Skeletal muscle satellite cell (primary cell): Measurements from ENCODE around the gene TXN.

ENCODE experiments used
- H3K27me3 ChIP-seq: 2 replicates; pipeline ENCODE4 v1.7.0; 2013; ENCODE audit warnings: low read length; ENCODE audit not compliant: control insufficient read depth, insufficient read depth
- H3K36me3 ChIP-seq: 2 replicates; pipeline ENCODE4 v1.7.0; 2013; ENCODE audit warnings: mild to moderate bottlenecking, control low read depth, low read length; ENCODE audit not compliant: insufficient read depth
- H3K4me1 ChIP-seq: 2 replicates; pipeline ENCODE4 v1.7.0; 2013; ENCODE audit warnings: low read length; ENCODE audit not compliant: control insufficient read depth, insufficient read depth
- H3K4me2 ChIP-seq: 2 replicates; pipeline ENCODE4 v1.7.0; 2013; ENCODE audit warnings: mild to moderate bottlenecking, low read length
- H3K4me3 ChIP-seq: 2 replicates; pipeline ENCODE4 v1.7.0; 2013; ENCODE audit warnings: low read length
- H3K9ac ChIP-seq: 2 replicates; pipeline ENCODE4 v1.7.0; 2013; ENCODE audit warnings: mild to moderate bottlenecking, low read depth, low read length, moderate library complexity
- H3K9me3 ChIP-seq: replicated peaks from 2 replicates; pipeline ENCODE4 v1.7.0; 2013; ENCODE audit warnings: mild to moderate bottlenecking, control low read depth, low read length

TXN gene

GRCh38 chr9:110282018-110282738, 25.9 kb upstream of the TXN start:
- H3K9me3 ChIP-seq = no peaks in the 10 kb centered on the region
- H3K36me3 ChIP-seq = no peaks in the 10 kb centered on the region
- no peaks in the 10 kb centered on the region for H3K4me1 ChIP-seq
- H3K9ac ChIP-seq = no peak overlapping the region
- H3K4me2 ChIP-seq = no peak overlapping the region
- peaks cover 3% of the 10 kb centered on the region for H3K27me3 ChIP-seq
- H3K4me3 ChIP-seq = no peak overlapping the region

GRCh38 chr9:110278080-110278707, 21.9 kb upstream of the TXN start:
- Histone ChIP-seq H3K9ac (no peak overlapping the region), H3K27me3 (peaks cover 8% of the 10 kb centered on the region), H3K4me1 (no peaks in the 10 kb centered on the region), H3K4me2 (no peak overlapping the region), H3K4me3 (no peak overlapping the region), H3K36me3 (no peaks in the 10 kb centered on the region), H3K9me3 (no peaks in the 10 kb centered on the region)

DNA sequence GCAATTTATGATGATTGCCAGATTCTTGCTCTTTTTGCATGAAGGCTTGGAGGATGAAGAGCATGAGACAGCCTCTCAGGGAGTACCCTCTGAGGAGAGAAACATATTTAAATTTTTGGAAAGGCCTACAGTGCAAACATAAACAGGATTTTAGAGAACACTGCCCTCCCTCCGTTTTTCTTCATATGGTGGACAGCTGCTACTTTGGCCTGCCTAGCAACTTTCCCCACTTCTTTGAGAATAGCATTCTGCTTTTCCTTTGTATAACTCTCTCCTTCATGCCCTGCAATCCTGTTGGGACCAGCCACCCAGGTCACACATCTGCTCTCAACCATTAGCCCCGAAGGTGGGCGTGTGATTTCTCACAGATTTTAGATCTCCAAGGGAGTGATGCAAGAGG, 20.5 kb upstream of the TXN start:
- no peaks in the 10 kb centered on the region for H3K36me3 ChIP-seq
- no peak overlapping the region for H3K4me2 ChIP-seq
- no peaks in the 10 kb centered on the region for H3K9me3 ChIP-seq

GRCh38 chr9:110270211-110270995, 14.1 kb upstream of the TXN start:
- Histone ChIP-seq H3K4me2 (no peak overlapping the region), H3K27me3 (peaks cover 8% of the 10 kb centered on the region), H3K9ac (no peak overlapping the region), H3K36me3 (no peaks in the 10 kb centered on the region), H3K4me1 (no peaks in the 10 kb centered on the region), H3K9me3 (no peaks in the 10 kb centered on the region), H3K4me3 (no peak overlapping the region)

More for the DNA sequence above, 20.5 kb upstream of the TXN start:
- Histone ChIP-seq H3K9ac (no peak overlapping the region), H3K4me1 (no peaks in the 10 kb centered on the region), H3K27me3 (peaks cover 8% of the 10 kb centered on the region), H3K4me3 (no peak overlapping the region)

DNA sequence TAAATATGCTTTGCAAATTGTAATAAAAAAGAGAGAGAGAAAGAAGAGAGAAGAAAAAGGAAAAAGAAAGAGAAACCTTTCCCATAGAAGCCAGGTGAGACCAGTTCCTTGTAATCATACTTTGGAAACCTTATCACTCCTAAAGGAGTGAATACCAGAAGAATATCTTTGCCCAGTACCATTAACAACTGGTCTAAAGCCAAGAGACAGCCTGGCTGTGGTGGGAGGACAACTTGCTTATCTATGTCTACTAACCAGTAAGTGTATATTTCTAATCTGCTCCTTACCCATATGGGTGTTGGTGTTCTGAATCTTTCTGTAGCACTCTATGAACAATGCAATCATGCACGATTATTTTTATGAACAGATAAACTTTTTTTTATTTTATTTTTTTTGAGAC, 10.5 kb upstream of the TXN start:
- H3K9ac ChIP-seq = no peak overlapping the region
- H3K9me3 ChIP-seq = no peaks in the 10 kb centered on the region
- peaks cover 3% of the 10 kb centered on the region for H3K27me3 ChIP-seq
- no peaks in the 10 kb centered on the region for H3K36me3 ChIP-seq
- no peak overlapping the region for H3K4me3 ChIP-seq
- no peaks in the 10 kb centered on the region for H3K4me1 ChIP-seq
- H3K4me2 ChIP-seq = no peak overlapping the region

GRCh38 chr9:110261632-110262031, 5.3 kb upstream of the TXN start:
- no peak overlapping the region for H3K4me3 ChIP-seq
- H3K9me3 ChIP-seq = no peaks in the 10 kb centered on the region
- no peaks in the 10 kb centered on the region for H3K36me3 ChIP-seq
- peaks cover under 1% of the 10 kb centered on the region for H3K27me3 ChIP-seq
- no peak overlapping the region for H3K9ac ChIP-seq
- no peak overlapping the region for H3K4me2 ChIP-seq
- H3K4me1 ChIP-seq = peaks cover 15% of the 10 kb centered on the region

DNA sequence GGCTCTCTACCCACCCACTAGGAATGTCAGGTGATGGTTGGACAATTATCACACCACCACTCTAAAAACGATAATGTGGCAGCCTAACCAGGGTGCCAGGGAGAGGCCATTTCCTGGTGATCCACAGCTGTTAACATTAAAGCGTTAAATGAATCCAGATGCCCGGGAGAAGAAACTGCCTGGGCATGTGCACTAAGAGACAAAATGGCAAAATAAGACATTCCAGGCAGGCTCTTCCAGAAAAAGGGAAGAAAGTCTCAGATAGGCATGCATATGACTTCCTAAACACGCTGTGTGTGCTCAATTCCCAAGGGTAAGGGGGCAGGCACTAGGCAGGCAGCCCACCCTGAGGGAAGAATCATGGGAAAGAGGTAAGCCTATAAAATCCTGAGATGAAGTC, 4.6 kb upstream of the TXN start:
- H3K9me3 ChIP-seq = no peaks in the 10 kb centered on the region
- H3K4me3 ChIP-seq = no peak overlapping the region
- no peak overlapping the region for H3K4me2 ChIP-seq
- no peaks in the 10 kb centered on the region for H3K27me3 ChIP-seq
- no peaks in the 10 kb centered on the region for H3K36me3 ChIP-seq
- peaks cover 15% of the 10 kb centered on the region for H3K4me1 ChIP-seq
- H3K9ac ChIP-seq = no peak overlapping the region

DNA sequence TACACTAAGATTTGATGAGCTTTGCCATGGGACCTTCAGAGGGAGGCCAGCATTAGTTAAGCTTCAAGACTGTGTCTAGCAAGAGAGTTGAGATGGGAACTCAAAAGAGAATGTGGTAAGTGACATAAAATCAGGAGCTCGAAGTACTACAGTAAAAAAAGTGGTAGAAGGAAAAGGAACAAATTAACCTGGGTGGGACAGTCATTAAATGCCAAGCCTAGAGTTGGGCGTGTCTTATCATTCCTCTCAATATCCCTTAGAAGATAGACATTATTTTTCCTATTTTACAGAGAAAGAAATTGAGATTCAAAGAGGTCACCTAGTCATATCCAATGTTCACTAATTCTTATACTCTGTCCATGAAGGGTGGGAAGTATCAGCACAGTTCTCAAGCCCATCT, 3.3 kb upstream of the TXN start:
- no peaks in the 10 kb centered on the region for H3K36me3 ChIP-seq
- H3K27me3 ChIP-seq = no peaks in the 10 kb centered on the region
- no peak overlapping the region for H3K4me3 ChIP-seq
- H3K4me2 ChIP-seq = no peak overlapping the region
- H3K9me3 ChIP-seq = no peaks in the 10 kb centered on the region
- H3K4me1 ChIP-seq = peaks cover 15% of the 10 kb centered on the region
- H3K9ac ChIP-seq = no peak overlapping the region

- Histone ChIP-seq H3K36me3 (no peaks in the 10 kb centered on the region), H3K9ac (no peak overlapping the region), H3K4me1 (peaks cover 23% of the 10 kb centered on the region), H3K4me2 (no peak overlapping the region), H3K9me3 (no peaks in the 10 kb centered on the region), H3K4me3 (no peak overlapping the region), H3K27me3 (no peaks in the 10 kb centered on the region)
Observed at GRCh38 chr9:110258690-110259091, 2.4 kb upstream of the TXN start.

GRCh38 chr9:110257956-110258355, 1.6 kb upstream of the TXN start:
- H3K36me3 ChIP-seq = no peaks in the 10 kb centered on the region
- peak overlapping the region; percentile 90 for H3K4me2 ChIP-seq
- H3K4me3 ChIP-seq = peak overlapping the region; percentile 80
- peak overlapping the region; percentile 96 for H3K9ac ChIP-seq
- H3K4me1 ChIP-seq = peaks cover 31% of the 10 kb centered on the region
- H3K9me3 ChIP-seq = no peaks in the 10 kb centered on the region
- H3K27me3 ChIP-seq = no peaks in the 10 kb centered on the region

GRCh38 chr9:110257097-110257841, 962 bp upstream of the TXN start:
- Histone ChIP-seq H3K4me1 (peaks cover 37% of the 10 kb centered on the region), H3K4me2 (peak overlapping the region; percentile 90), H3K9me3 (no peaks in the 10 kb centered on the region), H3K4me3 (peak overlapping the region; percentile 80), H3K27me3 (no peaks in the 10 kb centered on the region), H3K36me3 (no peaks in the 10 kb centered on the region), H3K9ac (peak overlapping the region; percentile 96)
